ENCODE results near the gene VEGFA.

GRCh38 chr6:43722920-43723545, 47.0 kb upstream of the VEGFA start:
- no peak for TF ChIP-seq TAF1 (IDR thresholded peaks at IDR 0.05; ENCODE audit: low read depth)
- no peak for TF ChIP-seq CTCF (IDR thresholded peaks at IDR 0.05; ENCODE audit: poor library complexity, severe bottlenecking)
- no peak for TF ChIP-seq POLR2AphosphoS5 (IDR thresholded peaks at IDR 0.05)
- TF ChIP-seq EZH2 (IDR thresholded peaks at IDR 0.05; ENCODE audit: borderline replicate concordance, insufficient read depth, low read length, poor library complexity, severe bottlenecking): no peak
- TF ChIP-seq REST (IDR thresholded peaks at IDR 0.05; ENCODE audit: borderline replicate concordance): no peak

All from neural cell (in vitro differentiated cells).